NCI-H446 treated with DMSO at 0.1 percent for 48 hours (cell line): ENCODE measurements around the gene IL3RA.
"Not testable (repeated sequence)": the region's sequence is repeated elsewhere in the genome, so short reads cannot be mapped to it uniquely, and the experiment has no call there.

Source experiments
- DNase-seq: peaks from one replicate; lab custom pipeline; 2025; lab: John Stamatoyannopoulos, UW

IL3RA gene

DNA sequence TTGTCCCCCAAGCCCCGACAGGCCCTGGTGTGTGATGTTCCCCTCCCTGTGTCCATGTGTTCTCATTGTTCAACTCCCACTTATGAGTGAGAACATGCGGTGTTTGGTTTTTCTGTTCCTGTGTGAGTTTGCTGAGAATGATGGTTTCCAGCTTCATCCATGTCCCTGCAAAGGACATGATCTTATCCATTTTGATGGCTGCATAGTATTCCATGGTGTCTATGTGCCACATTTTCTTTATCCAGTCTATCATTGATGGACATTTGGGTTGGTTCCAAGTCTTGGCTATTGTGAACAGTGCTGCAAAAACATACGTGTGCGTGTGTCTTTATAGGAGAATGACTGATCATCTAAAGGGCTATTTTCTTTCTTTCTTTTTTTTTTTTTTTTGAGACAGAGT is 4.2 kb upstream of the IL3RA start:
- DNase-seq: not testable (repeated sequence)

DNA sequence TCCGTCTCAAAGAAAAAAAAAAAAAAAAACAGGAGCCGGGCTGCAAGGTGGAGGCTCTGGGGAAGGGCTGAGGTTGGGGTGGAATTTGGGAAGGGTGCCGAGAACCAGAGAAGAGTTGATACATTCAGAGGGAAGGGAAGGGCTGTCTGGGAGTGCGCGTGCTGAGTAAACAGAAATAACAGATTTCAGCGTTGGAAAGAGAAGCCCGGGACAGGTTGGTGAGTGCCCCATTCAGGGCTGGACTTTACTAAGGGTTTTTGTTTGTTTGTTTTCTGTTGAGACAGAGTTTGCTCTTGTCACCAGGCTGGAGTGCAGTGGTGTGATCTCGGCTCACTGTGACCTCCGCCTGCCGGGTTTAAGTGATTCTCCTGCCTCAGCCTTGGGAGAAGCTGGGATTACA is 1.7 kb upstream of the IL3RA start:
- no peak for DNase-seq

DNA sequence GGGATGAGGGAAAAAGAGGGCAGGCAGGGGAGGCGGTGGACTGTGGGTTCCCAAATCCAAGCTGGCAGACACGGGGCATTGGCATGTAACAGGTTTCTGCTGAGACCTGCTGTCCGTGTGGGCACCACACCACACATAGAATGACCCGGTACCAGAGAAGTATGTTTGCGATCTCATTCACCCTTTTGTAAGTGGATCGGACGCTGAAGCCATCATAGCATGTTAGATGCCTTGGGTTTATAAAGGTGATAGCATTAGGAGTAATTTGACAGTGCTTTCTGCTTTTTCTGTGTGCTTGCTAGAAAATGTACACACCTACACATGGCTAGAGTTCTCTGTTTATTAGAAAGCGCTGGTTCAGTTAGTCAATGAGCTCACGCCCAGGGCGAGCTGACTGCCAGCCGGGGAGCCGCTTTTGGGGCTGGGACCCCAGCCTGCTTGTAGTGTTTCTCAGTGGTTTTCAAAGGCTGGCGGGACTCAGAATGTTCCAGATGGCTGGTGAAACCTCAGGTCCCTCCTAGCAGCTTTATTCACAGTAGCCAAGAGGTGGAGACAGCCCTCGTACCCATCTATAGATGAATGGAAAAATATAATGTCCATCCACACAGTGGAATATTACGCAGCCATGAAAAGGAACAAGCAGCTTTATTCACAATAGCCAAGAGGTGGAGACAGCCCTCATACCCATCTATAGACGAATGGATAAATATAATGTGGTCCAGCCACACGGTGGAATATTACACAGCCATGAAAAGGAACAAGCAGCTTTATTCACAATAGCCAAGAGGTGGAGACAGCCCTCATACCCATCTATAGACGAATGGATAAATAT is 579 bp downstream of the IL3RA start:
- no peak for DNase-seq

DNA sequence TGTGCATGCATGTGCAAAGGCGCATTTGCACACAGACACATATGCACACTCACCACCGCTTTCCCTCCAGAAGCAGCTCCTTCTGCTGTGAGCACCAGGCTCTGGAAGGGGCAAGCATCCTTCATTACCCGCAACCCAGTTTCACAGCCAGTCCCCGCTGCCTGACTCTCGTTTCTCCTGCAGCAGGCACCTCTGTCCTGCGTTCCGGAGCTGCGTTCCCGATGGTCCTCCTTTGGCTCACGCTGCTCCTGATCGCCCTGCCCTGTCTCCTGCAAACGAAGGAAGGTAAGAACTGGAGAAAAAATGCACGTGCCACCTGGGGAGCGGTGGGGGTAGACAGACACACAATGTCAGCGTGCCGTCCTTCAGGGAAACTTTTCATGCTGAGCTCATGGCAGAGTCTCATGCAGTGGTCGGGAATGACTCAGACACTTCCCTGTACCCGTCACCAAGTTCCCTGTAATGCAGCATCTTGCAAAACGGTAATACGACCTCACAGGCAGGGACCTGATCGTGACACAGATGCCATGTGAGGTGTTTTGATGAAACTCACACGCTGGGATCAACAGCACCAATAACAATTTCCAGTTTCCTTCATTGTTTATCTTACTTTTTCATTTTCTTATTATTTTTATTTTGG is 5.1 kb downstream of the IL3RA start:
- no peak for DNase-seq

DNA sequence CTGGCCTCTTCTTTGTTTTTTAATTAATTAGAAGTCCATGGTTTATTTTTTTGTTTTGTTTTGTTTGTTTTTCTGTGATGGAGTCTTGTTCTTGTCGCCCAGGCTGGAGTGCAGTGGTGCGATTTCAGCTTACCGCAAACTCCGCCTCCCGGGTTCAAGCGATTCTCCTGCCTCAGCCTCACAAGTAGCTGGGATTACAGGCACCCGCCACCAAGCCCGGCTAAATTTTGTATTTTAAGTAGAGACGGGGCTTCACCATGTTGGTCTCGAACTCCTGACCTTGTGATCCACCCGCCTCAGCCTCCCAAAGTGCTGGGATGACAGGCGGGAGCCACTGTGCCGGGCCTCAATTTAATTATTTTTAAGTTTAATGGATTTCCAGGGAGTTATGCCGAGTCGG is 13.0 kb downstream of the IL3RA start:
- DNase-seq: not testable (repeated sequence)

DNA sequence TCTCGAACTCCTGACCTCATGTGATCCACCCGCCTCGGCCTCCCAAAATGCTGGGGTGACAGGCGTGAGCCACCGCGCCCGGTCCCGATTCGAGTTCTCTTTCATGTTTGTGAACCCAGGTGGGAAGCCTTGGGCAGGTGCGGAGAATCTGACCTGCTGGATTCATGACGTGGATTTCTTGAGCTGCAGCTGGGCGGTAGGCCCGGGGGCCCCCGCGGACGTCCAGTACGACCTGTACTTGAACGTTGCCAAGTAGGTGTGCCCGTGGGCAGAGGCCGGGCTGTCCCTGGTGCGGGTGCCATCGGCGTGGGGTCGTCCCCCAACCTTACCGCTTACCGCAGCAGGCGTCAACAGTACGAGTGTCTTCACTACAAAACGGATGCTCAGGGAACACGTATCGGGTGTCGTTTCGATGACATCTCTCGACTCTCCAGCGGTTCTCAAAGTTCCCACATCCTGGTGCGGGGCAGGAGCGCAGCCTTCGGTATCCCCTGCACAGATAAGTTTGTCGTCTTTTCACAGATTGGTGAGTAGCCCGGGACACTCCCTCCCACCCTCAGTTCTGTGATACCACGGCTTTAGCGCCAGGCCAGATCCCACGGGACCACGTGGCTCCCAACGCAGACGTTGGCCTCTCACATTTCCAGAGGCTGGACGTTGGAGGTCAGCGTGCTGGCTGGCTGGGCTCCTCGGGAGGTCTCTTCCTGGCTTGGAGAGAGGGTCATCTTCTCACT is 15.6 kb downstream of the IL3RA start:
- DNase-seq: no peak

DNA sequence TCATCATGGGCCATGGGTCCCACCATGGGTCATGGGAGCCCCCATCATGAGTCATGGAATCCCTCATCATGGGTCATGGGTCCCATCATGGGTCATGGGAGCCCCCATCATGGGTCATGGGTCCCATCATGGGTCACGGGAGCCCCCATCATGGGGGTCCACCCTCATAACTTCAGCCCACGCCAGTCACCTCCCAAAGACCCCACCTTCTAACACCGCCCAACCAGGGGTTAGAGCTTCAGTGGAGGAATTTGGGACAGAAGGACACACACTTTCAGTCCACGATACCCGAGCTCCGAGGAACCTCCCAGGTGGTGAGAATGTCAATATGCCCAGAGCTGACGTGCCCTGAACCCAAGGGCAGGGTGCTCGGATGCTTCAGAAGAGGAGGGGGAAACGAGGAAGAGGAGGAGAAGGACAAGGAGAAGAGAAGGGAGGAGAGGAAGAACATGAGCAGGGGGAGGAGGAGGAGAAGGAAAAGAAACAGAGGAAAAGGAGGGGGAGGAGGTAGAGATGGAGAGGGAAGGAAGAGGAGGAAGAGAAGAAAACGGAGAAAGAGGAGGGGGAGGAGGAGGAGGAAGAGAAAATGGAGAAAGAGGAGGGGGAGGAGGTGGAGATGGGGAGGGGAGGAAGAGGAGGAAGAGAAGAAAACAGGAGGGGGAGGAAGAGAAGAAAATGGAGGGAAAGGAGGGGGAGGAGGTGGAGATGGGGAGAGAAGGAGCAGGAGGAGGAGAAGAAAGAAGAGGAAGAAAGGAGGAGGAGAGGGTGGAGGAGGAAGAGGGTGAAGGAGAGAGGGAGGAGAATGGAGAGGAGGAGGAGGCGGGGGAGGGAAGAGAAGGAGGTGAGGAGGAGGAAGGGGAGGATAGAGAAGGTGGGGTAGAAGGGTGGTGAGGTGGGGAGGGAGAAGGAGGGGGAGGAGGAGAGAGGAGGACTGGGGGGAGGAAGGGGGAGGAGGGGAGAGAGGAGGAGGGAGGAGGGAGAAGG is 17.7 kb downstream of the IL3RA start:
- DNase-seq: no peak

DNA sequence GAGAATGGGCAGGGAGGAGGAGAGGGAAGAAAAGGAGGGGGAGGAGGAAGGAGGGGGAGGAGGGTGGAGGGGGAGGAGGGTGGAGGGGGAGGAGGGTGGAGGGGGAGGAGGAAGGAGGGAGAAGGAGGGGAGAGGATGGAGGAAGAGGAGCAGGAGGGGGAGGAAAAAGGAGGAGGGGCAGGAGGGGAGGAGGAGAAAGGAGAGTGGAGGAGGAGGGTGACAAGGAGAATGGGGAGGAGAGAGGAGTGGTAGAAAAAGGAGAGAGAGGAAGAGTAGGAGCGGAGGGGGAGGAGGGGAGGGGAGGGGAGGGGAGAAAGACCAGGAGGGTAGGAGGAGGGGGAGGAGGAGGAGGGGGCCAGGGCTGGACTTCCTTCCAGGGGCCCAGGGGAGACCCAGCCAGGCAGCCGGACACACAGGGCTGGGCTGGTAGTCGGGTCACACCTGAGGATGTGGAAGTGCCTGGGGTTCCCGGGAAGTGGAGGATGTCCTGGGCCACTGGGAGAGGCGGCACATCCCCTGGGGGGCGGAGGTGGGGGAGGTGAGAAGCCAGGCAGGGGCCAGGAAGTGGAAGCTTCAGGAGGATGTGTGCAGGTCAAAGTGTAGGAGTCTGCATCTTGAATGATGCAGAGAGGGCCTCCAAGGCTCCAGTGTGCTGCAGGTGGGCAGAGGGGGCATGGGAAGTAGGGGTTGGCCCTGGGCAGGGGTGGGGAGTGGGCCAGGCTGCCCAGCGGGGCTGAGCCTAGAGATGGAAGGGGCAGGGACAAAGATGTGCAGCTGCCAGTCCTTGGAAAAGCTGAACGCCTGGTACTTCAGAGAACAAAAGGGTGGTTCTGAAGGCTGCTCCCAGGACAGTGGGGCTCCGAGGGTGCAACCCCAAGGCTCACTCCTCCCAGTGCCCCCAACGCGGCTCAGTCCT is 18.8 kb downstream of the IL3RA start:
- no peak for DNase-seq

DNA sequence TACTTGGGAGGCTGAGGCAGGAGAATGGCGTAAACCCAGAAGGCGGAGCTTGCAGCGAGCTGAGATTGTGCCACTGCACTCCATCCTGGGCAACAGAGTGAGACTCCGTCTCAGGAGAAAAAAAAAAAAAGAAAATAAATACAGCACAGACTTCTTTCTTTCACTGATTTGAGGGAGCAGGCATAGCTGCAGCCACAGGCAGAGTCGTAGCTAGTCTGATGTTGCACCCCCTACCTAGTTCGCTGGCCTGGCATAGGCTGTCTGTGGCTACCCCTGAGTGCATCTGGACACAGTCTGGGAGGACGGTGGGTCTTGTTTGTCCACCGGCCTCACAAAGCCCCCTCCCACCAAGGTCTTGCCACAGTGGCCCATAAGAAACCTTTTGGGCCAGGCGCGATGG is 21.4 kb downstream of the IL3RA start:
- DNase-seq: no peak

DNA sequence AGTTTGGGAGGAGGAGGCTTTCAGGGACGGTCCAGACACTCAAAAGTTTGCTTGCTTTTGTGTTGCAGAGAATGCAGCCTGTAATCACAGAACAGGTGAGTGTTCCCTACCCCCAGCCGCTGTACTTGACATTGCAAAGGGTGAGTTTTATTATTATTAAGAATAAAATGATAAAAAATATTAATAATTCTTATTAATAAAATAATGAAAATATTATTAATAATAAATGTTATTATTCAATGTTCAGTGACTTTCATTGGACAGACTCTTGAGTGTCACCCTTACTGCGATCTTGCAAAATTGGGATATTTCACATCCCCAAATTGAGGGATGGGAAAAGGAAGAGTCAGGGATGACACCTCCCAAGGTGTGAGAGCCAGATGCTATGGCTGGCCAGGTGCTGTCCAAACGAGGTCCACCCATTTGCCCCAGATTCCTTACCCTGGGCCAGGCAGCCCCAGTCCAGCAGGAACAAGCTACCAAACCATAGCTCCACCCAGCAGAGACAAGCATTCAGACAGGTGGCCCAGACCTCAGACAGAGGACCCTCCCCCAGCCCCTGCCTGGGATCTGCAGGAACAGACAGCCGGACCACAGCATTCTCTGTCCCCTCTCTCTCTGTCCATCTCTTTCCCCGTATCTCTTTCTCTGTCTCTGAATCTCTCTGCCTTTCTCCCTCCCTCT is 22.4 kb downstream of the IL3RA start:
- DNase-seq: no peak

DNA sequence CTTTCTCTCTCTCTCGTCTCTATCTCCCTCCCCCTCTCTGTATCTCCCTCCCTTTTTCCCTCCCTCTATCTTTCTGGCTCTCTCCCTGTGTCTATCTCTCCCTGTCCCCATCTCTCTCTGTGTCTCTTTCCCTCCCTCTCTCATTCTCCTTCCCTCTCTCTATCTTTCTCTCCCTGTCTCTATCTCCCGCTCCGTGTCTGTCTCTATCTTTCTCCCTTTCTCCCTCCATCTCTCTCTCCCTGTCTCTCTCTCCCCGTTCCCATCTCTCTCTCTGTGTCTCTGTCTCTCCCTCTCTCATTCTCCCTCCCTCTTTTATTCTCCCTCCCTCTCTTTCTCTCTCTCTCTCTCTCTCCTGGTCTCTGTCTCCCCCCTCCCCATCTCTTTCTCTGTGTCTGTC is 22.9 kb downstream of the IL3RA start:
- DNase-seq: no peak

DNA sequence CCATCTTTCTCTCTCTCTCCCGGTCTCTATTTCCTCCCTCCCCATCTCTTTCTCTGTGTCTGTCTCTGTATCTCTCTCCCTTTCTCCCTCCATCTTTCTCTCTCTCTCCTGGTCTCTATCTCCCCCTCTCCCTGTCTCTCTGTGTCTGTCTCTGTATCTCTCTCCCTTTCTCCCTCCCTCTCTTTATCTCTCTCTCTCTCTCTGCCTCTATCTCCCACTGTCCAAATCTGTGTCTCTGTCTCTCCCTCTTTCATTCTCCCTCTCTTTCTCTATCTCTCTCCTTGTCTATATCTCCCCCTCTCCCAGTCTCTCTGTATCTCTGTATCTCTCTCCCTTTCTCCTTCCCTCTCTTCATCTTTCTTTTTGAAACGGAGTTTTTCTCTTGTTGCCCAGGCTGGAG is 23.6 kb downstream of the IL3RA start:
- no peak for DNase-seq

DNA sequence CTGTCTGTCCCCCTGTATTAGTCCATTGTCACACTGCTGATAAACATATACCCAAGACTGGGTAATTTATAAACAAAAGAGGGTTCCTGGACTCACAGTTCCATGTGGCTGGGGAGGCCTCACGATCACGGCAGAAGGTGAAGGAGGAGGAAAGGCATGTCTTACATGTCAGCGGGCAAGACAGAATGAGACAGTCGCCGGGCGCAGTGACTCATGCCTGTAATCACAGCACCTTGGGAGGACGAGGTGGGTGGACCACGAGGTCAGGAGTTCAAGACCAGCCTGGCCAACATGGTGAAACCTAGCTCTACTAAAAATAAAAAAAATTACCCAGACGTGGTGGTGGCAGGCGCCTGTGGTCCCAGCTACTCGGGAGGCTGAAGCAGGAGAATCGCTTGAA is 24.7 kb downstream of the IL3RA start:
- DNase-seq: no peak

DNA sequence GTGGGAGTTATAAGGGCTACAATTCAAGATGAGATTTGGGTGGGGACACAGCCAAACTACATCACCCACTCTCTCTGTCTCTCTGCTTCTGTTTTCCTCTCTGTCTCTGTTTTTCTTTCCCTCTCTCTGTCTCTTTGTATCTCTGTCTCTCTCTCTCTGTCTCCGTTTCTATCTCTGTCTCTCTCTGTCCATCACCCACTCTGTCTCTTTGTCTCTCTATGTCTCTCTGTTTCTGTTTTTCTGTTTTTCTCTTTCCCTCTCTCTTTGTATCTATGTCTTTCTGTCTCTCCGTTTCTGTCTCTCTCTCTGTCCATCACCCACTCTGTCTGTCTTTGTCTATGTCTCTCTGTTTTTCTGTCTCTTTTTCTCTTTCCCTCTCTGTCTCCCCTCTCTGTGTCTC is 25.3 kb downstream of the IL3RA start:
- DNase-seq: no peak

DNA sequence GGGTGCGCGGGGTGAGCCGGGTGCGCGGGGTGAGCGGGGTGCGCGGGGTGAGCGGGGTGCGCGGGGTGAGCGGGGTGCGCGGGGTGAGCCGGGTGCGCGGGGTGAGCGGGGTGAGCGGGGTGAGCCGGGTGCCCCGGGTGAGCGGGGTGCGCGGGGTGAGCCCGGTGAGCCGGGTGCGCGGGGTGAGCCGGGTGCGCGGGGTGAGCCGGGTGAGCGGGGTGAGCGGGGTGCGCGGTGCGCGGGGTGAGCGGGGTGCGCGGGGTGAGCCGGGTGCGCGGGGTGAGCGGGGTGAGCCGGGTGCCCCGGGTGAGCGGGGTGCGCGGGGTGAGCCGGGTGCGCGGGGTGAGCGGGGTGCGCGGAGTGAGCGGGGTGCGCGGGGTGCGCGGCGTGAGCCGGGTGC is 29.8 kb downstream of the IL3RA start:
- DNase-seq: not testable (repeated sequence)

DNA sequence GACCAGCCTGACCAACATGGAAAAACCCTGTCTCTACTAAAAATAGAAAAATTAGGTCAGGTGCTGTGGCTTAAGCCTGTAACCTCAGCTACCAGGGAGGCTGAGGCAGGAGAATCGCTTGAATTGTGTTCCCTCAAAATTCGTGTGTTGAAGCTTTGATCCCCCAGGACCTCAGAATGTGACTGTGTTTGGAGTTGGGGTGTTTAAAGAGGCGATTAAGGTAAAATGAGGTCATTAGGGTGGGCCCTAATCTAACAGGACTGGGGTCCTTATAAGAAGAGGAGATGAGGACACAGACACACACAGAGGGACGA is 31.8 kb downstream of the IL3RA start:
- no peak for DNase-seq

DNA sequence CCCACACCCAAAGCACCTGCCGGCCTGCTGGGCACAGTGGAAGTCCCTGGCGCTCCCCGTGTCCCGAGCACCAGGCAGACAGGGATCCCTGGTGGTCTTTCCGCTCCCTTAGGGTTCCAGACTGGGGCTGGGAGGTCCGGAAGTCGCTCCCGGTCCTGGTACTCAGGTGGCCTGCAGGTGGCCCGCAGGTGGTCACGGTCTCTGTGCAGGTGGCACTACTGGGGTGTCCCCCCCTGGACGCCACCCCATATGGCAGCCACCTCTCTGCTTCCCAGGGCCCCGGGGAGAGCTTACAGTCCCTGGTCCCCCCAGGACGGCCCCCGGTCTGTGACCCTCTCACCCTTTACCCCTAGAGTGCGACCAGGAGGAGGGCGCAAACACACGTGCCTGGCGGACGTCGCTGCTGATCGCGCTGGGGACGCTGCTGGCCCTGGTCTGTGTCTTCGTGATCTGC is 41.7 kb downstream of the IL3RA start:
- no peak for DNase-seq

DNA sequence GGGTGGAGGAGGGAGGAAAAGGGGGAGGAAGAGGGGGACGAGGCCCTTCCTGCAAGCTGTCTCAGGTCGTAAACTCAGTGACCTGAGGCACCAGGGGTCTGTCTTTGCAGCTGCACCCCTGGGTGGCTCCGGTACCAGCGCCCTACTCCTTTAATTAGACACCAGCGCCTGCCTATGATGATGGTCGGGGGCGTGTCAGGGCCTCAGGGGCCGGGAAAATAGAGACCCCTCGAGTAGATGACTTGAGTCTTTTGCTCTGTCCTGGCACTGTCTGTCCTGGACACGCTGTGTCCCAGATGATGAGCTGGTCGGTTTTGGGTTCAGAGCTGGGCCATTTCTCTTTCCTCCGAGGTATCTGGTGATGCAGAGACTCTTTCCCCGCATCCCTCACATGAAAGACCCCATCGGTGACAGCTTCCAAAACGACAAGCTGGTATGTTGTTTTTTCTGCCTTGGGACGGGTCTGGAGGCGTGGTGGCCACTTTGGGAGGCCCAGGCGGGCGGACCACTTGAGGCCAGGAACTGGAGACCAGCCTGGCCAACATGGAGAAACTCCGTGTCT is 44.2 kb downstream of the IL3RA start:
- no peak for DNase-seq

DNA sequence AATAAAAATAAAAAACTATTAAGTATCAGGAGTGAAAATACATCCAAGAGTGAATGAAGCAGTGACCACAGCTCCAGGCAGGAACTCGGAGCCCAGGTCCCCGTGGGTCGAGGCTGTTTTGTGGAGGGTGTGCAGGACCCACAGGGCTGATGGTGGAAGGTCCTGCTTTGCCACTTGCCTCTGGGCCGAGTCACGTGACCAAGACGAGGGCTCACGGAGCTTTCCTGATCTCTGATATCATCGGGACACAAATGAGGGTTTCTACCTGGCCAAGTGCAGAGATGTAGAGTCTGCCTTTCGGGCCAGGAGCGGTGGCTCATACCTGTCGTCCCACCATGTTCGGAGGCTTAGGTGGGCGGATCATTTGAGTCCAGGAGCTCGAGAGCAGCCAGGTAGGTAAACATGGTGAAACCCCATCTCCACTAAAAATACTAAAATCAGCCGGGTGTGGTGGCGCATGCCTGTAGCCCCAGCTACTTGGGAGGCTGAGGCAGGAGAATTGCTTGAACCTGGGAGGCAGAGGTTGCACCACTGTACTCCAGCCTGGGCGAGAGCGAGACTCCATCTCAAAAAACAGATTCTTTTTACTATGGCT is 48.2 kb downstream of the IL3RA start:
- DNase-seq: no peak
